ENCODE measurements around the gene SLC25A31. TPM values are rescaled to one million over a fixed set of nuclear protein-coding genes. Genes with fewer than 3 reads are reported as not detected.
A peak's percentile ranks its signal among the peaks of the same experiment; 100 is the strongest.

Gene SLC25A31
- total and polyA plus RNA-seq, 2 of the 13 experiments (the other 11 are each of a cell fraction or from before 2014, with no cell fraction given), result 0.04 TPM; not detected in 1

DNA sequence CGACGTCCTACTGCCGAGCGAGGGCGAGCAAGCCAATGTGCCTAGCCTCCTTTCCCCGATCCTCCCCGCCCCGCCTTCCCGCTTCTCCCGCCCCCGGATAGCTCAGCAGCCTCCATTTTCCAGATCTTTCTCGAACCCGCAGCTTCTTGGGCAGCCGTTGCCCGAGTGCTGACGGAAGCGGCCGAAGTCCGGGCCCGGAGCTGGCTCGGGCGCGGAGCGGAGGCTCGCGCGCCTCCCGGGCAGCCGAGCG lies 51.8 kb downstream of the SLC25A31 start (continued):
- TF ChIP-seq, protein P1, sequence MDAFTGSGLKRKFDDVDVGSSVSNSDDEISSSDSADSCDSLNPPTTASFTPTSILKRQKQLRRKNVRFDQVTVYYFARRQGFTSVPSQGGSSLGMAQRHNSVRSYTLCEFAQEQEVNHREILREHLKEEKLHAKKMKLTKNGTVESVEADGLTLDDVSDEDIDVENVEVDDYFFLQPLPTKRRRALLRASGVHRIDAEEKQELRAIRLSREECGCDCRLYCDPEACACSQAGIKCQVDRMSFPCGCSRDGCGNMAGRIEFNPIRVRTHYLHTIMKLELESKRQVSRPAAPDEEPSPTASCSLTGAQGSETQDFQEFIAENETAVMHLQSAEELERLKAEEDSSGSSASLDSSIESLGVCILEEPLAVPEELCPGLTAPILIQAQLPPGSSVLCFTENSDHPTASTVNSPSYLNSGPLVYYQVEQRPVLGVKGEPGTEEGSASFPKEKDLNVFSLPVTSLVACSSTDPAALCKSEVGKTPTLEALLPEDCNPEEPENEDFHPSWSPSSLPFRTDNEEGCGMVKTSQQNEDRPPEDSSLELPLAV (CRISPR knock-in tag; conservative IDR thresholded peaks at IDR 0.05; ENCODE audit: low read depth), result no peak
- TF ChIP-seq NR2F6 (IDR thresholded peaks at IDR 0.05) (no peak), NR2F6 (CRISPR knock-in tag; IDR thresholded peaks at IDR 0.05) (no peak), ZNF570 (CRISPR knock-in tag; IDR thresholded peaks at IDR 0.05; ENCODE audit: borderline replicate concordance) (no peak), KLF9 (CRISPR knock-in tag; IDR thresholded peaks at IDR 0.05; ENCODE audit: low read depth) (no peak)
- TF ChIP-seq, protein P2, sequence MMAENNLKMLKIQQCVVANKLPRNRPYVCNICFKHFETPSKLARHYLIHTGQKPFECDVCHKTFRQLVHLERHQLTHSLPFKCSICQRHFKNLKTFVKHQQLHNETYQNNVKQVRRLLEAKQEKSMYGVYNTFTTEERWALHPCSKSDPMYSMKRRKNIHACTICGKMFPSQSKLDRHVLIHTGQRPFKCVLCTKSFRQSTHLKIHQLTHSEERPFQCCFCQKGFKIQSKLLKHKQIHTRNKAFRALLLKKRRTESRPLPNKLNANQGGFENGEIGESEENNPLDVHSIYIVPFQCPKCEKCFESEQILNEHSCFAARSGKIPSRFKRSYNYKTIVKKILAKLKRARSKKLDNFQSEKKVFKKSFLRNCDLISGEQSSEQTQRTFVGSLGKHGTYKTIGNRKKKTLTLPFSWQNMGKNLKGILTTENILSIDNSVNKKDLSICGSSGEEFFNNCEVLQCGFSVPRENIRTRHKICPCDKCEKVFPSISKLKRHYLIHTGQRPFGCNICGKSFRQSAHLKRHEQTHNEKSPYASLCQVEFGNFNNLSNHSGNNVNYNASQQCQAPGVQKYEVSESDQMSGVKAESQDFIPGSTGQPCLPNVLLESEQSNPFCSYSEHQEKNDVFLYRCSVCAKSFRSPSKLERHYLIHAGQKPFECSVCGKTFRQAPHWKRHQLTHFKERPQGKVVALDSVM (CRISPR knock-in tag; IDR thresholded peaks at IDR 0.05), result peak; percentile 61; the same call in 1 of the 2 replicates
- TF ChIP-seq, protein P3, sequence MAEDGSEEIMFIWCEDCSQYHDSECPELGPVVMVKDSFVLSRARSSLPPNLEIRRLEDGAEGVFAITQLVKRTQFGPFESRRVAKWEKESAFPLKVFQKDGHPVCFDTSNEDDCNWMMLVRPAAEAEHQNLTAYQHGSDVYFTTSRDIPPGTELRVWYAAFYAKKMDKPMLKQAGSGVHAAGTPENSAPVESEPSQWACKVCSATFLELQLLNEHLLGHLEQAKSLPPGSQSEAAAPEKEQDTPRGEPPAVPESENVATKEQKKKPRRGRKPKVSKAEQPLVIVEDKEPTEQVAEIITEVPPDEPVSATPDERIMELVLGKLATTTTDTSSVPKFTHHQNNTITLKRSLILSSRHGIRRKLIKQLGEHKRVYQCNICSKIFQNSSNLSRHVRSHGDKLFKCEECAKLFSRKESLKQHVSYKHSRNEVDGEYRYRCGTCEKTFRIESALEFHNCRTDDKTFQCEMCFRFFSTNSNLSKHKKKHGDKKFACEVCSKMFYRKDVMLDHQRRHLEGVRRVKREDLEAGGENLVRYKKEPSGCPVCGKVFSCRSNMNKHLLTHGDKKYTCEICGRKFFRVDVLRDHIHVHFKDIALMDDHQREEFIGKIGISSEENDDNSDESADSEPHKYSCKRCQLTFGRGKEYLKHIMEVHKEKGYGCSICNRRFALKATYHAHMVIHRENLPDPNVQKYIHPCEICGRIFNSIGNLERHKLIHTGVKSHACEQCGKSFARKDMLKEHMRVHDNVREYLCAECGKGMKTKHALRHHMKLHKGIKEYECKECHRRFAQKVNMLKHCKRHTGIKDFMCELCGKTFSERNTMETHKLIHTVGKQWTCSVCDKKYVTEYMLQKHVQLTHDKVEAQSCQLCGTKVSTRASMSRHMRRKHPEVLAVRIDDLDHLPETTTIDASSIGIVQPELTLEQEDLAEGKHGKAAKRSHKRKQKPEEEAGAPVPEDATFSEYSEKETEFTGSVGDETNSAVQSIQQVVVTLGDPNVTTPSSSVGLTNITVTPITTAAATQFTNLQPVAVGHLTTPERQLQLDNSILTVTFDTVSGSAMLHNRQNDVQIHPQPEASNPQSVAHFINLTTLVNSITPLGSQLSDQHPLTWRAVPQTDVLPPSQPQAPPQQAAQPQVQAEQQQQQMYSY (CRISPR knock-in tag; IDR thresholded peaks at IDR 0.05), result peak; percentile 87

Data from HepG2 (cell line).